HFF-Myc (cell line): ENCODE measurements around the gene EID1.
A peak's percentile ranks its signal among the peaks of the same experiment; 100 is the strongest.

ENCODE experiments used
- DNase-seq: peaks from one replicate; pipeline ENCODE4 v3.0.0-alpha.2; 2011; ENCODE audit warnings: low read depth; ENCODE audit errors: extremely low read depth
- H3K4me3 ChIP-seq: replicated peaks from 2 replicates; pipeline ENCODE4 v1.5.1; 2011; ENCODE audit warnings: low read depth, mild to moderate bottlenecking, control low read depth, low read length
- CTCF ChIP-seq: IDR thresholded peaks from 2 replicates; pipeline ENCODE4 v1.5.1; 2012; ENCODE audit warnings: mild to moderate bottlenecking, low read depth, low read length, control low read depth; ENCODE audit errors: missing control alignments

EID1 gene

GRCh38 chr15:48891232-48891765, 13.4 kb downstream of the EID1 start:
- no peak for TF ChIP-seq CTCF
- no peak for DNase-seq
- H3K4me3 ChIP-seq: no peak overlapping the region

DNA sequence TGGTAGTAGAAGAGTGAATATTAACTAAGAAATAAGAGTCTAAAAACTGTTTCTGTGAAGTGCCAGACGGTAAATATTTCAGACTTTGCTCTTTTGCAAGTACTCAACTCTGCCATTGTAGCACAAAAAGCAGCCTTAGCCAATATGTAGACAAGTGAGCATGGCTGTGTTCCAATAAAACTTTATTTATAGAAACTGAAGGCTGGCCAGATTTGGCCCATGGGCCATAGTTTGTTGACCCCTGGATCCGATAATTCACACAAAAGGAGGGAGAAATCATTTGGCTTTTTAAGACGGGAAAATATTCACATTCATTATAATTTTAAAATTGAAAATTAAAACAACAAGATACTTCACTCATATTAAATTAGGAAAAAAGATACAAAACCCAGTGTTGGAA, 15.4 kb downstream of the EID1 start:
- no peak for DNase-seq
- TF ChIP-seq CTCF: no peak
- H3K4me3 ChIP-seq: no peak overlapping the region

DNA sequence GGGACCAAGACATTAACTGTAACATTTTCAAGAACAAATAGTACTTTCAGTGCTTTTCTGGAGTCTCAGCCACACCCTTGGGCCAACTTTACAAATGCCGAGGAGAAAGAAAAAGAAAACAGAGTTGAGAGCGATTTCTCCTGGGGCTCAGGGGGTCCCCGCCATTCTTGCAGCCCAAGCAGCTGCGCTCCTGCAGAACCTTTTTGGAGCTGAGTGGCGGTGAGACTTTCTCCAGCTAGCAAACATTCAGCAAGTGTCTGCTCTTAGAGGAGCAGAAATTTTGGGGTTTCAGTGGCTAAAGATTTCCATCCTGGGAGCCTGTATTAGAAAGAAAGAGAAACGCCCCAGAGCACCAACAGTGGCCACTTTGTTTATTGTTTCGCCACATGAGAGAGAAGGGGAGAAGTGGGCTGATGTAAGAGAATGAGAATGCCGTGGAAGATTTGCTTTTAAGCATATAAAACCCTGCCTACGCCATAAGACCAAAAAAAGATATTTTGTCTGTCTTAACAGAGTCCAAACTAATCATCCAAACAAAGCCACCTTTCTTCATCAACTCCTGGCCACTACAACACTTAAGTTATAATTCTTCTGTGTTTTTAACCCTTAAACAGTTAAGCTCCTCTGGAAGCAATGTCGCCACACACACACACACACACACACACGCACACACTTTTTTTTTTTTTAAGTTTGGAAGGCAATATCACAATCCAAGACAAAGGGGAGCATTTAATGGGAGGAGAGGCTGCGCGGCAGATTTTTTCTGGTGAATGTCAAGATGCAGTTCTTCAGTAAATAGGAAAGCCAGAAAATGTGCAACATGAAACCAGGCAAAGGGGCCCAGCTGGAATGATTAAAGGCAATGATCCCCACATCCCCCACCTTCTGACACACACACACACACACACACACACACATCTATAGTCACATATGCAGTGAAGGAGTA, 19.2 kb downstream of the EID1 start:
- peak; percentile 59 for DNase-seq
- peak overlapping the region; percentile 34 for H3K4me3 ChIP-seq
- no peak for TF ChIP-seq CTCF

- no peak for DNase-seq
- TF ChIP-seq CTCF: no peak
- no peak overlapping the region for H3K4me3 ChIP-seq
Measured at GRCh38 chr15:48898032-48898431, 20.1 kb downstream of the EID1 start.

DNA sequence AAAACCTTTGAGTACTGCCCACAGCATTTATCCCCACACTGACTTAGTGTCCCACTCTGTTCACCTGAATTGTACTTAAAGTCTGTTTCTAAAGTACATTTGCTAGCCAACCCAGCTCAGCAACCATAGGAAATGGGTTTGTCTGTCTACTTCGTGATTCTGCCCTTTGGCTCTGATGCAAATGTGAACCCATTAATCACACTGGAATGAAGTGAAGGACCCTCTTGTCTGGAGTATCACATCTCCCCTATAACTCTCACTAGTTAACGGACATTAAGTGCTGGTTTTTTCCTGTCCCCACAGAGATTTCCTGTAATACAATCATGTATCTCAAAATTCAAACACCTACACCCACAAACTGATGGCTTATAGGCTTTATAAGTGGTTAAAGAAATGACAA, 20.5 kb downstream of the EID1 start:
- no peak for TF ChIP-seq CTCF
- H3K4me3 ChIP-seq: no peak overlapping the region
- DNase-seq: no peak

- no peak for TF ChIP-seq CTCF
- no peak overlapping the region for H3K4me3 ChIP-seq
- no peak for DNase-seq
Measured at GRCh38 chr15:48899793-48900192, 21.9 kb downstream of the EID1 start.

DNA sequence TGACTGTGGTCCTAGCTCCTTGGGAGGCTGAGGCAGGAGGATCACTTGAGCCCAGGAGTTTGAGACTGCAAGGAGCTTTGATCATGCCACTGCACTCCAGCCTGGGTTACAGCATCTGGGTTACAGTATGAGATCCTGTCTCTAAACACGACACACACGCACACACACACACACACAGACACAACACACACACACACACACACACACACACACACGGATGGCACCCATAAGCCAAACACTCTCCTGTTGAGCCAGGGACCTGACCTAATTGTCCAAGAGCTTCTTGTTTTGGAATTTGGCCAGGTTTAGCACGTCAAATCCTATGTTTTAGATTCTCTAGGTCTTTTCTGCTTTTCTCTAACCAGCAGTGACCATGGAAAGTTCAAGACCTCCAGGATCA, 26.8 kb downstream of the EID1 start:
- no peak for DNase-seq
- H3K4me3 ChIP-seq: no peak overlapping the region
- TF ChIP-seq CTCF: no peak
